Naive B cell (primary cell): ENCODE data around the gene HNRNPUL2. TPM values are rescaled to one million over a fixed set of nuclear protein-coding genes. Genes with fewer than 3 reads are reported as not detected.
"Not testable (repeated sequence)": the region's sequence is repeated elsewhere in the genome, so short reads cannot be mapped to it uniquely, and the experiment has no call there.

ENCODE experiments used
- ATAC-seq, 2 donors: fragments of 150-1000 bp; cut with Tn5 transposase; 2 replicates each; pipeline ENCODE4 v1.10.0; 2021; ENCODE audit warnings: low read depth in 2 of 2, mild to moderate bottlenecking in 2 of 2, moderate library complexity in 2 of 2
- DNase-seq: peaks from one replicate; pipeline ENCODE4 v3.0.0; 2022
- H3K27ac Mint-ChIP-seq, 6 donors: one replicate each; pipeline ENCODE4 v1.8.0; 2020 to 2022; ENCODE audit warnings: mild to moderate bottlenecking in 6 of 6, mixed read lengths in 6 of 6, moderate library complexity in 5 of 6, inconsistent platforms in 2 of 6
- H3K27me3 Mint-ChIP-seq, 3 donors: one replicate each; pipeline ENCODE4 v1.8.0; 2021 to 2022; ENCODE audit warnings: mixed read lengths in 3 of 3, mild to moderate bottlenecking in 1 of 3
- H3K36me3 Mint-ChIP-seq, 2 donors: one replicate each; pipeline ENCODE4 v1.8.0; 2020 to 2022; ENCODE audit warnings: mixed read lengths in 2 of 2, inconsistent platforms in 1 of 2, mild to moderate bottlenecking in 1 of 2
- H3K4me1 Mint-ChIP-seq, 3 donors: one replicate each; pipeline ENCODE4 v1.8.0; 2020 to 2022; ENCODE audit warnings: mixed read lengths in 3 of 3, inconsistent platforms in 1 of 3, mild to moderate bottlenecking in 1 of 3, moderate library complexity in 1 of 3
- H3K4me3 Mint-ChIP-seq, 8 donors: one replicate each; pipeline ENCODE4 v1.8.0; 2020 to 2022; ENCODE audit warnings: mild to moderate bottlenecking in 8 of 8, mixed read lengths in 8 of 8, moderate library complexity in 8 of 8, inconsistent platforms in 2 of 8
- H3K9me3 Mint-ChIP-seq, 7 donors: one replicate each; pipeline ENCODE4 v1.8.0; 2020 to 2022; ENCODE audit warnings: mixed read lengths in 7 of 7, mild to moderate bottlenecking in 5 of 7, inconsistent platforms in 2 of 7, moderate library complexity in 1 of 7
- polyA plus RNA-seq, 6 donors: library from polyadenylated mRNA; unstranded; fragments of 300-500 nt; fragmentation: Illumina TruSeq; gene quantifications; one replicate each; pipeline ENCODE4 v1.2.3, GENCODE V29; 2021; ENCODE audit warnings: low read depth in 6 of 6

Gene HNRNPUL2
- 1 to 10 TPM in 4 of 6 donors, under 1 TPM in 2; 0.61 to 2.9 (median 1.1) TPM for polyA plus RNA-seq

DNA sequence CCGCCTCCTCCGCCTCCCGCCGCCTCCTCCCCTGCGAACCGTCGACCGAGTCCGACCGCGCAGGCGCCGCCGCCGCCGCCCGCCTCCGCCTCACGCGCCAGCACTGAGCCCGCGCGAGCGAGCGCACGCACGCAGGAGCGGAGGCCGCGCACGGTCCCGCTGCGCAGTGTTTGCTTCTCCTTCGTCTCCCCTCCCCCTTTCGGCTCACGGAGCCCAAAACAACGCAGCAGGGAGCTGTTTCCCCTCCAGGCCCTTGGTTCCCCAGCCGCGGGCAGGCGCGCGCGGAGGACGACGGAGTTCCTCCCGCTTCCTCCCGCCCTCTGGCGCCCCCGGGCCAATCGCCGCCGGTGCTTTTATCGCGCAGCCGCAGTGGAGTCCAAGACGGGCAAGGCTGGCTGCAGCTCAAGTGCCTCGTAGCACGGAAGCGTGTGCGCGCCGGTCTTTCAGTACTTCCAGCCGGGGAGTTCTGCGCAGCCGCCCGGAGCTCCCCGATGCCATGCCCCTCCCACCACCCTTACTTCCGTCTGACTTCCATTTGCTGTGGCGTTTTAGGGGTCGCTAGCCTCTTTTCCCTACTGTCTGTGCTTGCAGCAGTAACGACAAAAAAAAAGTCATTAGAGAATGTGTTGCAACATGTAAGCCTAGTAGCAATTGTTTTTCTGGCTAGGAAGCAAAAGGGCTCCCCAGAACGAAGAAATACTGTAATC, at the start of gene HNRNPUL2:
HNRNPUL2 (minus strand) TSS at position 293 of the 707 bp plus-strand sequence. CDS start 301 bp downstream, outside the sequence.
- Mint-ChIP-seq H3K9me3 (no peaks in the 10 kb centered on the region), H3K27ac (peak within 1 kb of the TSS; percentile 95 to 99 (median 98)), H3K27me3 (no peaks in the 10 kb centered on the region), H3K4me1 (peaks cover 29 to 52% (median 45%) of the 10 kb centered on the region in 3 donors), H3K4me3 (peak within 1 kb of the TSS; percentile 90 to 100 (median 98)), H3K36me3 (peaks cover 0 to 14% of the 10 kb centered on the region in 2 donors)
- DNase-seq (peak; percentile 100), ATAC-seq (peak; percentile 76 to 77)

DNA sequence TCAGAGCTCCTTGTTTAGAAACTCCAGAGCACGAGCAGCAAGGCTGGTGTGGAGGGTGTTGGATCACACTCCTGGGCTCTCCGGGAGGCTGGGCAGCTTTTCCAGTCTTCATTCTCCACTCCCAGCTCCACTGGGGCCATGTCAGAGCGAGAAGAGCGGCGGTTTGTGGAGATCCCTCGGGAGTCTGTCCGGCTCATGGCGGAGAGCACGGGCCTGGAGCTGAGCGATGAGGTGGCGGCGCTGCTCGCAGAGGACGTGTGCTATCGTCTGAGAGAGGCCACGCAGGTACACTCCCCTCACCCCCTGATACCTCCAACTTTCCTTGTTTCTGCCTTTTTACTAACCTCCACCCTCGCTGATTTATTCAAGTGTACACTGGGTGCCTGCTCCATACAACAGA, 48.4 kb upstream of the HNRNPUL2 start:
- DNase-seq (no peak), ATAC-seq (no peak)
- Mint-ChIP-seq H3K27me3 (no peaks in the 10 kb centered on the region), H3K4me1 (peaks cover 17 to 28% (median 22%) of the 10 kb centered on the region in 3 donors), H3K4me3 (peak overlapping the region in 2 of 8 donors; percentile 3 to 9), H3K36me3 (peaks cover 8% of the 10 kb centered on the region in 2 donors), H3K9me3 (no peaks in the 10 kb centered on the region), H3K27ac (peak overlapping the region in 1 of 6 donors; percentile 54)

DNA sequence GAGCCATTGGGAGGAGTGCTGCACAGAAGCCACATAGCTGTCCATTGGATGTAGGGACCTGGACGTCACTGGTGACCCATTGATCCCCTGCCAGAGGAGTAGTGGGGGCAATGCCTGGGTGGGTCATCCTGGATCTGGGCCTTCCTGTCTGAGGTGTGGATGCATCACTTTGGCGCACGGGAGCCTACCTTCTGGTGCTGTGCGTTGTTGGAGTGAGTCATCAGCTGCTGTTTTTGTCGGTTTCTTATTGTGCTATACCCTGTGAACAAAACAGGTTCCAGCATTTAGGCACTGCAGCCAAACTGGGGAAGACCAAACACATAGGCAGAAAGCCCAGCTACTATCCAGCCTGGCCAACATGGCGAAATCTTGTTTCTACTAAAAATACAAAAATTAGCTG, 47.1 kb upstream of the HNRNPUL2 start:
- H3K27ac Mint-ChIP-seq = peak overlapping the region in 1 of 6 donors; percentile 34
- DNase-seq = no peak
- peaks cover 8% of the 10 kb centered on the region in 2 donors for H3K36me3 Mint-ChIP-seq
- no peaks in the 10 kb centered on the region for H3K9me3 Mint-ChIP-seq
- peaks cover 26 to 41% (median 33%) of the 10 kb centered on the region in 3 donors for H3K4me1 Mint-ChIP-seq
- H3K27me3 Mint-ChIP-seq = no peaks in the 10 kb centered on the region
- peak overlapping the region in 1 of 8 donors; percentile 68 for H3K4me3 Mint-ChIP-seq
- ATAC-seq = no peak

DNA sequence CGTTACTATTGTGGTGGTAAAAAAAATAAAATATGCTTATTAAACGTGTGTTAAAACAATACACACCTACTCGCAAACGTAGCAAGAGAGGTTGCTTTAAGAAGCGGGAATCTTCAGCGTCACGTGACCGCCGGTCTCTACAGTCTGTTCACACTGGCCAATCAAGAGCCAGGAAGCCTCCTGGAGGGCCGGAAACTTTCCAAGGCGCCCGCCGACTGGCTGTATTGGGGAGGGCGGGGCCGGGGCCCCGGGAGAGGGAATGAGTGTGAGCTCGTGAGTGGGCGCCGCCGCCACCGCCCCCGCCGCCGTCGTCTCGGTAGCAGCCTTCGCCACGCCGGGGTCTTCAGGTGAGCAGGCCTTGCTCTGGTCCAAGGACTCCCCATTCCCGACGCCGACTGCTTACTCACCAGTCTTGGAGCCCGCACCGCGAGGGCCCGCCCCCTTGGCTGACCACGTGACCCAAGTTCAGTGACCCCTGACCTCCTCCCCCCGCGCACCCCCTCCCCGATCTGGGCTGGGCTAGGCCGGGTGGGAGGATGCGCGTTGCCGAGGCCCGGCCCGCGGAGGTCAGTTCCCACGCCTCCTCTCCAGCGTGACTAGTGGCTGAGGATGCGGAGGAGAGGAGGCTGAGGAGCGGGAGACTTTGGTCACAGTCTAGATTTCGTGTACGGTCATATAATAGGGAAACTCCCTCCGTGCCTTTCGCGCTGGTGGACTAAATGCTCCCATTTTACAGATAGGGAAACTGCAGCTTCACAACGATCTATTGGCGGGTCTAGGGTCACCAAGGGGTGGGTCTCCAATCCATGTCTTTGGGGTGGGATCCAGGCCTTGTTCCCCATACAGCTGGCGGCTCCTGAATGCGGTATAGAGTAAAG, 44.1 kb upstream of the HNRNPUL2 start, which contains the start of gene TAF6L:
TAF6L (plus strand) TSS at position 253 of the 878 bp plus-strand sequence. CDS start 4,388 bp downstream, outside the sequence.
- H3K4me1 Mint-ChIP-seq = peaks cover 26 to 36% (median 34%) of the 10 kb centered on the region in 3 donors
- peak within 1 kb of the TSS; percentile 88 to 99 (median 95) for H3K4me3 Mint-ChIP-seq
- H3K36me3 Mint-ChIP-seq = peaks cover 0 to 5% of the 10 kb centered on the region in 2 donors
- H3K27ac Mint-ChIP-seq = peak within 1 kb of the TSS; percentile 89 to 99 (median 96)
- no peaks in the 10 kb centered on the region for H3K9me3 Mint-ChIP-seq
- no peaks in the 10 kb centered on the region for H3K27me3 Mint-ChIP-seq
- peak; percentile 73 for ATAC-seq
- peak; percentile 76 for DNase-seq

DNA sequence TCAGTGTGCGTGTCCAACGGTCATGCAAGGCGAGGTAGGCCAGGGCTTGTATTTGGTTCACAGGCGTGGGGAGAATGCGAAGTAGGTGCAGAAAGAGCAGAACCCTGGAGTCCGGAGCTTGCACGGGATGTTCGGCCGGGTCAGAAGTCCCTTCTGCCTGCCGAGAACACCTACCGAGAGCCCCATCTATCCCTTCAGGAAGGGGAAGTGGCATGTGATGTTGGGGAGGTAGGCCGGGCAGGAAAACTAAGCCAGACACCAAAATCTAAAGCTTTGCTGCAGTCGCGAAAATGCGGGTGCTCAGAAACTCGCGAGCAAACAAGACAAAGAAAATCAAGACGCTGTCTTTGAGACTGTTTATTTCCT, 43.5 kb upstream of the HNRNPUL2 start:
- H3K4me3 Mint-ChIP-seq = peak overlapping the region; percentile 88 to 99 (median 95)
- H3K27me3 Mint-ChIP-seq = no peaks in the 10 kb centered on the region
- peaks cover 26 to 39% (median 34%) of the 10 kb centered on the region in 3 donors for H3K4me1 Mint-ChIP-seq
- H3K27ac Mint-ChIP-seq = peak overlapping the region; percentile 89 to 99 (median 96)
- DNase-seq (no peak), ATAC-seq (peak; percentile 1 to 2)
- peaks cover 0 to 9% of the 10 kb centered on the region in 2 donors for H3K36me3 Mint-ChIP-seq
- no peaks in the 10 kb centered on the region for H3K9me3 Mint-ChIP-seq

DNA sequence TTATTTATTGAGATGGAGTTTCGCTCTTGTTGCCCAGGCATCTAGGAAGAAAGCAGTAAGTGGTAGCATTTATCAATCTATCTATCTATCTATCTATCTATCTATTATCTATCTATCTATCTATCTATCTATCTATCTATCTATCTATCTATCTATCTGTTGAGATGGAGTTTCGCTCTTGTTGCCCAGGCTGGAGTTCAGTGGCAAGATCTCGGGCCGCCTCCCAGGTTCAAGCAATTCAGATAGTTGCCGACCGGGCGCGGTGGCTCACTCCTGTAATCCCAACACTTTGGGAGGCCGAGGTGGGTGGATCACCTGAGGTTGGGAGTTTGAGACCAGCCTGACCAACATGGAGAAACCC, 33.6 kb upstream of the HNRNPUL2 start:
- Mint-ChIP-seq H3K27ac (peak overlapping the region in 3 of 6 donors; percentile 91 to 98 (median 96)), H3K4me1 (peaks cover 16 to 37% (median 22%) of the 10 kb centered on the region in 3 donors), H3K4me3 (peak overlapping the region; percentile 93 to 99 (median 98))
- H3K9me3 Mint-ChIP-seq, ATAC-seq, H3K27me3 Mint-ChIP-seq, H3K36me3 Mint-ChIP-seq, DNase-seq: not testable (repeated sequence)

DNA sequence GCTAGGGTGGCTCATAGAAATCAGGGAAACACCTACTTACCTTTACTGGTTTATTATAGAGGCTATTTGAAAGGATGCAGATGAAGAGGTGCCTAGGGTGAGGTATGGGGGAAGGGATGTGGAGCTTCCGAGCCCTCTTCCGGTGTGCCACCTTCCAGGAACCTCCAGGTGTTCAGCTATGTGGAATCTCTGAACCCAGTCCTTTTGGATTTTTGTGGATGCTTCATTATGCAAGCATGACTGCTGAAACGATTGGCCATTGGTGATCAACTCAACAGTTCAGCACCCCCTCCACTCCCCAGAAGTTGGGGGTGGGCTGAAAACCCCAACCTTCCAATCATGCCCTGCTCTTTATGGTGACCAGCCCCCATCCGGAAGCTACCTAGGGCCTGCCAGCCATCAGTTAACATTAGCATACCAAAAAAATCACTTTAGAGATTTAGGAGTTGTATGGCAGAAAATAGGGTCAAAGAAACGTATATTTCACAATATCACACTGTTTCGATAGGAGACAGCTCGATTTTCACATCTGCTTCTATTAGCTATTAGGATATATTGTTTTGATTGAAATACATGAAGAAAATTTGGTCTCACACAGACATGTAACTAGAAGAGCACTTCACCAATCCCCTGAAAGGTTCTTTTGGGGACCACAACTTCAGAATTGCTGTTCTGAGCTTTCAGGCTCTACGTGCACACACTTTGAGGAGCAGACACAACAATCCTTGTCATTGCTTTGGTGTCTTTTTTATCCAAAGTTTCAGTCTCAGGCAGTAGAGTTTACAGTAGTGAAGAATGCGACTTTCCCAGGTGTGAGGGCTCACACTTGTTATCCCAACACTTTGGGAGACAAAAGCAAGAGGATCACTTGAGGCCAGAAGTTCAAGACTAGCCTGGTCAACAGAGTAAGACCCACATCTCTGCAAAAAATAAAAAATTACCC, 30.9 kb upstream of the HNRNPUL2 start:
- no peak for DNase-seq
- Mint-ChIP-seq H3K27ac (no peak overlapping the region), H3K9me3 (no peaks in the 10 kb centered on the region), H3K27me3 (no peaks in the 10 kb centered on the region), H3K4me3 (peak overlapping the region in 2 of 8 donors; percentile 1 to 48), H3K4me1 (peaks cover 20 to 33% (median 29%) of the 10 kb centered on the region in 3 donors), H3K36me3 (peaks cover 0 to 3% of the 10 kb centered on the region in 2 donors)
- ATAC-seq = no peak

DNA sequence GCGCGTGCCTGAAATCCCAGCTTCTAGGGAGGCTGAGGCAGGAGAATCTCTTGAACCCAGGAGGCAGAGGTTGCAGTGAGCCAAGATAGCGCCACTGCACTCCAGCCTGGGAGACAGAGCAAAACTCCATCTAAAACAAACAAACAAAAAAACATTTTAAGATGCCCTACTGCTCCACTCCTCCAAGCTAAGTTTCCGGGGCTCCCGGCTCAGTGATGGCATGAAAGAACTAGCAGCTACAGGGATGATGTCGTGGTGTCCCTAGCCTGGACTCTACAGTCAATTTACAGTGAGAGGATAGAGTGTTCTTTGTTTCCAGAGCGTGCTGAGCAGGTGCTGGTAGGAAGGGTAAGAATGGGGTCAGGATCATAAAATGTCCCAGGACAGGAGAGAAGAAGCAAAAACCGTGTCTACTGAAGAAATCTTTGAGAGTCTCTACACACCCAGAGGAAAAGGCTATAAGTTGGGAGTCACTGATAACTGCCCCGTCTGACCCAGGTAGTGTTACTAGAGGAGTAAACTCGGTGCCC, 27.9 kb upstream of the HNRNPUL2 start:
- peak overlapping the region in 3 of 6 donors; percentile 11 to 72 (median 31) for H3K27ac Mint-ChIP-seq
- peak overlapping the region; percentile 9 to 100 (median 93) for H3K4me3 Mint-ChIP-seq
- no peak for ATAC-seq
- no peak for DNase-seq
- no peaks in the 10 kb centered on the region for H3K9me3 Mint-ChIP-seq
- no peaks in the 10 kb centered on the region for H3K27me3 Mint-ChIP-seq
- H3K36me3 Mint-ChIP-seq = no peaks in the 10 kb centered on the region
- peaks cover 7 to 21% (median 19%) of the 10 kb centered on the region in 3 donors for H3K4me1 Mint-ChIP-seq

DNA sequence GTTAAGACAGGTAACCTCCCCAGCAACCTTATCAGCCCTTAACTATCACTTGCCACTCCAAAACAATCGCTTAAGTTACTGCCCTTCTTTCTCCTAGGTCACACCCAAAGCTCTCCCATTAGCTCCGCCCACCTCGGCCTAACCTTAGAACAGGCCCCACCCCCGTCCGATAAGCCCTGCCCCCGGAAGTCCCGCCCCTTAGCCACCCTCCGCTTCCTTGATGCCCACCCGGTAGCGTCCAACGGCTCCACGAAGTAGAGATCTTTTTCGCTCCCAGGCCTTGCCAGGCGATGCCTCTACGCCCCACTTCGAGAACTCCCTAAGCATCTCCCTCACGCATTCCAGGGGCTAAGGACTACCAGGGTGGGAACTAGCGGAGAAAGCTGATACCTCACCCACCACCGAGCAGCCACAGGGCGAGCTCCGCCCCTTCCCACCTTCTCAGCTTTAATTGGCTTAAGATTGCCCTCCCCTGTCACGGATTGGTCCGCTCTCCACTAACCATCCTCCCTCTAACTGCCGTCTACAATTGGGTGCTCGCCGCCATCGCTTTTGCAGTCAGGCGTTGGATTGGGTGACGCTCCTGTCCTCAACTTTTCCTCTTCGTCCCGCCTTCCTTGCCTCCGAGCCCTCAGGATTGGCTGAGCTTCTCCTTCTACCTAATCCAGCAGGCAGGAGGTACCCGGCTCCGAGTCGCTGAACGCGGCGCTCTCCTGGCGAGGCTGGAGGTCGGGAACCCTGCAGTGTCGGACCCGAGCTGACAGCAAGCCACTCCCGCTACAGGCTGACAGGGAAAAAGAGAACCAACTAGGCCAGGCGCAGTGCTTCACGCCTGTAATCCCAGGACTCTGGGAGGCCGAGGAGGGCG, 26.7 kb upstream of the HNRNPUL2 start, which contains the start of gene ZBTB3:
ZBTB3 (minus strand) TSS at position 425 of the 868 bp plus-strand sequence. CDS start 496 bp downstream, outside the sequence.
- Mint-ChIP-seq H3K4me1 (peaks cover 10 to 26% (median 21%) of the 10 kb centered on the region in 3 donors), H3K27ac (peak within 1 kb of the TSS; percentile 76 to 99 (median 98)), H3K27me3 (no peaks in the 10 kb centered on the region), H3K9me3 (no peaks in the 10 kb centered on the region), H3K36me3 (no peaks in the 10 kb centered on the region), H3K4me3 (peak within 1 kb of the TSS; percentile 87 to 100 (median 99))
- DNase-seq (peak; percentile 98), ATAC-seq (peak; percentile 92 to 95)

DNA sequence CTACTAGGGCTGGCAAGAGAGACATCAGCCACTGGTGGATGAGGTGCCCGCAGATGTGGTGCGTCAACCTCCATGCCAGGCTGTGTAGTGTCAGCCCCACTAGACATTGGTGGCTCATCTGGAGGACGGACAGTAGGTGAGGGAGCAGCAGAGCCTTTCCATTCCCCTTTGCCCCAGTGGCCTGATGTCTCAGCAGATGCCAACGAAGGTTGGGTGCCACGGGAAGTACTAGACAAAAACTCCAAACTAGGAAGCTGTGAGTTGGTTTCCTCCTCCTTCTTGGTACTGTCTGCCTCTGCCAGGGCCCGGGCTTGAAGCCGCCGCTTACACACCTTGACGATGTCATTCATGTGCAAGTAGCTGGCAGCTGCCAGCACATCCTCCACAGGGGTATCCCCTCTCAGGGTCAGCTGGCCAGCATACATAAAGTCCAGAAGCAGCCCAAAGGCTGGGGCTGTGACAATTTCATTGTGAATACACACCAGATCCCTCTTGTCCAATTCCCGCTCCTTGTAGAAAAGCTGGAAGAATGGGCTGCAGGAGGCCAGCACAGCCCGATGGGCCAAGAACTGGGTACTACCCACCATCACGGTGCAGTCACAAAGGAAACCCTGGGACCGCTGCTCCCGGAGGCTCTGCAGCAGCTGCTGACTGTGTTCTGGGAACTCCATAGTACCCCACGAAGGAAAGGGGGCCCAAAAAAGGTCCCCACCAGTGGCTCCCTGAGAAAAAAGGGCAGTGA, 25.9 kb upstream of the HNRNPUL2 start:
- DNase-seq = no peak
- H3K27me3 Mint-ChIP-seq = no peaks in the 10 kb centered on the region
- no peak for ATAC-seq
- no peaks in the 10 kb centered on the region for H3K36me3 Mint-ChIP-seq
- H3K9me3 Mint-ChIP-seq = no peaks in the 10 kb centered on the region
- H3K4me1 Mint-ChIP-seq = peaks cover 14 to 29% (median 26%) of the 10 kb centered on the region in 3 donors
- peak overlapping the region in 4 of 6 donors; percentile 84 to 99 (median 98) for H3K27ac Mint-ChIP-seq
- H3K4me3 Mint-ChIP-seq = peak overlapping the region; percentile 87 to 100 (median 99)
